ENCODE results near the gene ADARB2.

Gene ADARB2

DNA sequence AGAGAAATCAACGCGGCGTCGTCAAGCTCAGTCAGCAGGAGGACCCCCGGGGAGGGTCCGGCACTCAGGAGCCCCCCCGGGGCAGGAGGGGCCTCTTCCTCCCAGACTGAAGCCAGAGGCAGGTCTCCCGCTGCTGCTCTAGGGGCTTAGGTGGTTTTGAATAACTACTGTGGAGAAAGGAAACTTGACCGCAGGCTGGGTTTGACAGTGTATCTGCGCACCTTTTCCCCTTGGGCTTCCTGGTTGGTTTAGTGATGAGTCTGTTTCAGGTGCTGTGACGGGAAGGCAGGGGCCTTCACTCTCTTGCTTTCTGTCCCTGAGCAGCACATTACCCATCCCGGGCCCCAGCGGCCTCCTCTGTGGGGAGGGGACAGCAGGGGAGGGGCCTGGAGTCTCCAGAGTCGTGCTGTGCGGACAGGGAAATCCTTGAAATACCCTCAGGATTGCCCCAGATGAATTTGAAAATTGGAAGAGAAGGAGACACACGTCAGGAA is 262.2 kb downstream of the ADARB2 start:
- TF ChIP-seq CTCF (IDR thresholded peaks at IDR 0.05; ENCODE audit: low read depth, low read length), result no peak
- H3K4me3 ChIP-seq (ENCODE audit: low read depth, low read length), result no peak overlapping the region

GRCh38 chr10:1474376-1475097 is 262.8 kb downstream of the ADARB2 start:
- no peak for TF ChIP-seq CTCF (IDR thresholded peaks at IDR 0.05; ENCODE audit: low read depth, low read length)
- no peak overlapping the region for H3K4me3 ChIP-seq (ENCODE audit: low read depth, low read length)

DNA sequence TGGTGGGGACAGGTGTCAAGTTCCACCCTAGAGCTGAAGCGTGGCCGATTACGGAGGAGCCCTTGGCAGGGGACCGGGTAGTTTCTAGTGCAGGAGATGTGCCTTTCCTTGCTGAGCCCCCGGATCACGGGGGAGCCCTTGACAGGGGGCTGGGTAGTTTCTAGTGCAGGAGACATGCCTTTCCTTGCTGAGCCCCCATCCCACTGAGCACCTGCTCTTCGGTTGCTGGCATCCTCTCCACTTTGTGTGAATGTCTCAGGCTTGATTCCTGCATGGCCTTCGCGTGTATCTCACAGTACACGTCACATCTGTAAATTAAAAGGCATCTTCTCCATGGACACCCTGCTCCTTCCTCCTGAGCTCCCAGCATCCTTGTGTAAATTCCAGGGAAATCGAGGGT is 263.5 kb downstream of the ADARB2 start:
- no peak overlapping the region for H3K4me3 ChIP-seq (ENCODE audit: low read depth, low read length)
- no peak for TF ChIP-seq CTCF (IDR thresholded peaks at IDR 0.05; ENCODE audit: low read depth, low read length)

GRCh38 chr10:1472178-1472958 is 265.0 kb downstream of the ADARB2 start:
- H3K4me3 ChIP-seq (ENCODE audit: low read depth, low read length), result no peak overlapping the region
- no peak for TF ChIP-seq CTCF (IDR thresholded peaks at IDR 0.05; ENCODE audit: low read depth, low read length)

GRCh38 chr10:1468811-1469210 is 268.5 kb downstream of the ADARB2 start:
- H3K4me3 ChIP-seq (ENCODE audit: low read depth, low read length), result no peak overlapping the region
- TF ChIP-seq CTCF (IDR thresholded peaks at IDR 0.05; ENCODE audit: low read depth, low read length), result no peak

DNA sequence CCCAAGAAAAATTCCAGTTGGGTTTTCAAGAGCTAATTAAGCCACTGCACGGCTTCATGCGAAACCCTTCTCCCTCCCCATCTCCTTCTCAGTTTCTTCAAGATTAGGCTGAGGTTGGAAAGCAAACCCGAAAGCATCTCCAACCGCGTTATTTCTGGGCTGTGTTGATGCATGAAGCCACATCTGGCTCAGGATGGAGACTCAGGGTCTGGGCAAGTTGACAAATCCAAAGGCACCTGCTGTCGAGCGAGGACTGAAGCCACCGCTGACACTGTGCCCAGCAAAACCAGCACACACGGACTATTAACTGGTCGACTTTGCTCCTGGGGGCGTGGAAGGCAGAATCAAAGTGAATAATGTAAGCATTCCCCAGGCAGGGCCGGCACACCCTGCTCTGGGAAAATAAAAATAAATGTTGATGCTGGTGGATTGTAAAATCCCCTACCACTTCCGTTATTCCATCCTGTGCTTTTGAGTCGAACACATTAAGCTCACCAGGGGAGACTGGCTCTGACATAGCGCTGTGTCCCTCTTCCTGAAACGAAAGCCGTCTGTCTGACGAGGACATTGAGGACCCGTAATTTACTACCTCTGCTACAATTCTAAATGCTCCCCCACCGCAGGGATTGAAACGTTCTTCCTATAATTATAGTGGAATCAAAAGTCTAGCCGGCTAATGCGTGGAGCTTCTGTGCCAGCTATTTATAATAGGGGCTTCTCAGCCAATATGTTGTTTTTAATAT is 269.8 kb downstream of the ADARB2 start:
- TF ChIP-seq CTCF (IDR thresholded peaks at IDR 0.05; ENCODE audit: low read depth, low read length), result no peak
- no peak overlapping the region for H3K4me3 ChIP-seq (ENCODE audit: low read depth, low read length)
